A673 (cell line): ENCODE measurements around the gene ZNF273. TPM values are rescaled to one million over a fixed set of nuclear protein-coding genes. Genes with fewer than 3 reads are reported as not detected.
"Not testable (repeated sequence)": the region's sequence is repeated elsewhere in the genome, so short reads cannot be mapped to it uniquely, and the experiment has no call there.

Experiments
- BruUV-seq: library from RNA; stranded (reverse); fragments of 400-500 nt; replicated peaks from 2 replicates; lab custom pipeline; 2021; lab: Mats Ljungman, UMichigan
- CTCF ChIA-PET: fragments of 300-600 bp; sonication (Branson Sonifier 250); formaldehyde crosslinking; loops from one replicate; lab custom pipeline; 2022; ENCODE audit warnings: antibody characterized with exemption; lab: Charles Lee
- POLR2A ChIA-PET: fragments of 300-600 bp; sonication (Branson Sonifier 250); formaldehyde crosslinking; loops from one replicate; lab custom pipeline; 2022; ENCODE audit warnings: antibody characterized with exemption; ENCODE audit not compliant: low non-redundant PET; lab: Charles Lee
- DNase-seq: peaks from one replicate; pipeline ENCODE4 v3.0.0-alpha.2; 2015; ENCODE audit warnings: low spot score
- H3K27ac ChIP-seq: fragments of 200-600 bp; sonication (generic); 2 replicates; pipeline ENCODE4 v1.5.1; 2016; ENCODE audit warnings: mixed run types, low read depth, mild to moderate bottlenecking, mixed read lengths, antibody characterized with exemption, low read length; ENCODE audit not compliant: poor library complexity, severe bottlenecking
- H3K27me3 ChIP-seq: fragments of 200-600 bp; sonication (generic); replicated peaks from 2 replicates; pipeline ENCODE4 v1.6.1; 2017; ENCODE audit warnings: mixed run types, low read depth, mild to moderate bottlenecking, mixed read lengths, antibody characterized with exemption, low read length; ENCODE audit not compliant: insufficient read depth, poor library complexity
- H3K36me3 ChIP-seq: fragments of 200-600 bp; sonication (generic); 2 replicates; pipeline ENCODE4 v1.6.1; 2016; ENCODE audit warnings: mixed run types, mild to moderate bottlenecking, mixed read lengths, antibody characterized with exemption, low read length; ENCODE audit not compliant: insufficient read depth, poor library complexity, severe bottlenecking
- H3K4me1 ChIP-seq: fragments of 200-600 bp; sonication (generic); 2 replicates; pipeline ENCODE4 v1.6.1; 2017; ENCODE audit warnings: mixed run types, mild to moderate bottlenecking, mixed read lengths, antibody characterized with exemption, low read length; ENCODE audit not compliant: insufficient read depth, poor library complexity, severe bottlenecking
- H3K4me3 ChIP-seq: fragments of 200-600 bp; sonication (generic); 2 replicates; pipeline ENCODE4 v1.5.1; 2016; ENCODE audit warnings: low read depth, mixed run types, mild to moderate bottlenecking, mixed read lengths, low read length; ENCODE audit not compliant: poor library complexity, severe bottlenecking
- H3K9me3 ChIP-seq: fragments of 200-600 bp; sonication (generic); 2 replicates; pipeline ENCODE4 v1.6.1; 2016; ENCODE audit warnings: mixed run types, low read depth, mild to moderate bottlenecking, mixed read lengths, antibody characterized with exemption, low read length; ENCODE audit not compliant: poor library complexity, severe bottlenecking
- EZH2 ChIP-seq: fragments of 200-600 bp; sonication (generic); IDR thresholded peaks from 2 replicates; pipeline ENCODE4 v1.6.1; 2017; ENCODE audit warnings: borderline replicate concordance, low read depth, mild to moderate bottlenecking, mixed read lengths, antibody characterized with exemption, low read length; ENCODE audit not compliant: poor library complexity, severe bottlenecking
- intact Hi-C: fragments of 100-400 bp; cut with micrococcal nuclease; formaldehyde crosslinking; loops from one replicate; pipeline ENCODE4 v1.10.0; 2022; ENCODE audit not compliant: unreplicated experiment
- total RNA-seq: library from RNA; stranded (reverse); gene quantifications from 2 replicates; pipeline ENCODE4 v1.2.3, GENCODE V29; 2021
- TF ChIP-seq, protein P1 (sequence below): fragments of 300-800, 200-600 bp; sonication (generic); conservative IDR thresholded peaks from 2 replicates; pipeline ENCODE4 v1.5.1; 2017; ENCODE audit warnings: low read depth, mild to moderate bottlenecking, antibody characterized with exemption, low read length, moderate library complexity, mixed read lengths

ZNF273 gene
- total RNA-seq, 1 experiment from 2014 or later, result 10.1 TPM

DNA sequence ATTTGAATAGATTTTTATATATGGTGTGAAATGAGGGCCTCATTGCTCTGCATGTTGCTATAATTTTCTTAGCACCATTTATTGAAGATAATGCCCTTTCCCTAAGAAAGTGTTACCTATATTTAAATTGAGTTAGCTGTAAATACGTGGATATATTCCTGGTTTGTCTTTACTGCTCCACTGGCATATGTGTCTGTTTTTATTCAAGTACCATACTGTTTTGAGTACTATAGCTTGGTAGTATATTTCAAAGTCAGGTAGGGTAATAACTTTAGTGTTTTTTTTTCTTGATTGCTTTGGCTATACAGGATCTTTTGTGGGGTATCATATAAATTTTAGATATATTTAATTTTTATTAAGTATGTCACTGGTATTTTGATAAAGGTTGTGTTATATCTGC lies 31.4 kb downstream of the ZNF273 start:
- ChIA-PET POLR2A (no interaction called here), CTCF (no interaction called here)
- peaks cover 25% of the 10 kb centered on the region for H3K9me3 ChIP-seq
- H3K36me3 ChIP-seq, result no peaks in the 10 kb centered on the region
- H3K27ac ChIP-seq, result no peak overlapping the region
- no peaks in the 10 kb centered on the region for H3K27me3 ChIP-seq
- H3K4me3 ChIP-seq, result no peak overlapping the region
- DNase-seq, result no peak
- intact Hi-C loops, result no loop called here
- TF ChIP-seq, protein P1, sequence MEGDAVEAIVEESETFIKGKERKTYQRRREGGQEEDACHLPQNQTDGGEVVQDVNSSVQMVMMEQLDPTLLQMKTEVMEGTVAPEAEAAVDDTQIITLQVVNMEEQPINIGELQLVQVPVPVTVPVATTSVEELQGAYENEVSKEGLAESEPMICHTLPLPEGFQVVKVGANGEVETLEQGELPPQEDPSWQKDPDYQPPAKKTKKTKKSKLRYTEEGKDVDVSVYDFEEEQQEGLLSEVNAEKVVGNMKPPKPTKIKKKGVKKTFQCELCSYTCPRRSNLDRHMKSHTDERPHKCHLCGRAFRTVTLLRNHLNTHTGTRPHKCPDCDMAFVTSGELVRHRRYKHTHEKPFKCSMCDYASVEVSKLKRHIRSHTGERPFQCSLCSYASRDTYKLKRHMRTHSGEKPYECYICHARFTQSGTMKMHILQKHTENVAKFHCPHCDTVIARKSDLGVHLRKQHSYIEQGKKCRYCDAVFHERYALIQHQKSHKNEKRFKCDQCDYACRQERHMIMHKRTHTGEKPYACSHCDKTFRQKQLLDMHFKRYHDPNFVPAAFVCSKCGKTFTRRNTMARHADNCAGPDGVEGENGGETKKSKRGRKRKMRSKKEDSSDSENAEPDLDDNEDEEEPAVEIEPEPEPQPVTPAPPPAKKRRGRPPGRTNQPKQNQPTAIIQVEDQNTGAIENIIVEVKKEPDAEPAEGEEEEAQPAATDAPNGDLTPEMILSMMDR, result no peak
- H3K4me1 ChIP-seq, result no peaks in the 10 kb centered on the region
- BruUV-seq, result no TSS peak

DNA sequence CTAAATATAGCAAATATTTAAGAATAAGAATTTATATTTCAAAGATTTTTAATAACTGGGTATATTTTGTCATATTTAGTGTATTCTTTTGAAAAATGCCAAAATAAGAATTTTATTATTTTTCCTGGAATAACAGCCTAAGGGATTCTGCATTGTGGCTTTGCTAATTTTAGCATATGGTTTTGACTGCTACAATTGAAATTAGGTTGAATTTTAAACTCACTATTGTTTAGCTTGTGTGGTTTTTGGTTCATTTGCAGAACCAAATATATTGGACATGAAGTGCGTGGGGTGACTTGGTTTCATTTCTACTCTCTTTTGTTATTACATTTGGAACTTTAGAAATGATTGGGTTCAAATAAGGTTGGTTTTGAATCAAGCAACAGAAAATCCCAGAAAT lies 35.5 kb downstream of the ZNF273 start:
- no peak for TF ChIP-seq EZH2
- TF ChIP-seq, protein P1, result no peak
- Histone ChIP-seq H3K36me3 (no peaks in the 10 kb centered on the region), H3K27me3 (no peaks in the 10 kb centered on the region), H3K4me1 (no peaks in the 10 kb centered on the region), H3K9me3 (peaks cover 14% of the 10 kb centered on the region), H3K4me3 (no peak overlapping the region), H3K27ac (no peak overlapping the region)
- POLR2A ChIA-PET, result no interaction called here
- no peak for DNase-seq
- intact Hi-C loops, result no loop called here
- CTCF ChIA-PET, result no interaction called here
- BruUV-seq, result no TSS peak

DNA sequence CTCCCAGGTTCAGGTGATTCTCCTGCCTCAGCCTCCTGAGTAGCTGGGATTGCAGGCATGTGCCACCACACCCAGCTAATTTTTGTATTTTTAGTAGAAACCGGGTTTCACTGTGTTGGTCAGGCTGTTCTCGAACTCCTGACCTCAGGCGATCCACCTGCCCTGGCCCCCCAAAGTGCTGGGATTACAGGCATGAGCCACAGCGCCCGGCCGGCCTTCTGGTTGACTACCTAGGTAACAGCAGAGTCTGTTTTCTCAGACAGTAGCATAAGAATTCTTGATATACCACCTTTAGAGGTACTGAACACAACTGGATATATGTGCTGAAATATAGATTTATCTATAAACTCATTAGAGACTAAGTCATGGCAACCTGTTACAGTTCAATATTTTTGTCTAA lies 36.9 kb downstream of the ZNF273 start:
- DNase-seq, CTCF ChIA-PET, H3K27ac ChIP-seq, H3K27me3 ChIP-seq, H3K4me3 ChIP-seq, intact Hi-C loops, H3K4me1 ChIP-seq, H3K36me3 ChIP-seq, H3K9me3 ChIP-seq, BruUV-seq, POLR2A ChIA-PET: not testable (repeated sequence)

DNA sequence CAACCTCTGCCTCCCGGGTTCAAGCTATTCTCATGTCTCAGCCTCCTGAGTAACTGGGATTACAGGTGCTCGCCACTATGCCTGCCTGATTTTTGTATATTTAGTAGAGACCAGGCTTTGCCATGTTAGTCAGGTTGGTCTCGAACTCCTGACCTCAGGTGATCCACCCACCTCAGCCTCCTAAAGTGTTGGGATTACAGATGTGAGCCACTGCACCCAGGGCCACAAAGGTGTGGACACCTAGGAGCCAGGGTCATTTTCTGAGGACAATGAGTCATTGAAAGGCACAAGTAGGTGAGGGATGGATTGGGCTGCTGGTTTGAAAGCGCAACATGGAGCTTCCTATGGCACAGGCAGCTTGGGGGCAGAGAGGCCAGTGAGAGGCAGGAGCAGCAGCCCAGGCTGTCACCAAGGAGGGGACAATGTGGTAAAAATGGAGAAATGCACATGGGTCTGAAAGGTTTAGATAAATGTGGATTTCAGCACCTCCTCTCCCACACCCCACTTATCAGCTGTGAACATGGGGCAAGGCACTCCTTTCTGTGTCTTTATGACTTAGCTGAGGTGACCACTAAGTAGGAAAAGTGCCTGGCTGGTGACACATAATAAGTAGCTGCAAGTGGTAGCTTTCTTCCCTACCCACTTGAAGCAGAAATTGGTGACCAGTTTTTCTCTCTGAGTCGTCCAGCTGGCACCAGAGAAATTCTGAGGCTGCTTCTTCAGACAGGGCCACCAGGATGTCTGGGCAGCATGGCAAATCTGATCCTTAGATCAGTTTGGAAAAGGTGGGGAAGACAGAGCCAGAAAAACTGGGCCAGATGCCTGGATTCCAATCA lies 41.8 kb downstream of the ZNF273 start:
- H3K4me1 ChIP-seq, H3K27me3 ChIP-seq, CTCF ChIA-PET, H3K27ac ChIP-seq, H3K9me3 ChIP-seq, H3K36me3 ChIP-seq, BruUV-seq, POLR2A ChIA-PET, DNase-seq, intact Hi-C loops, H3K4me3 ChIP-seq: not testable (repeated sequence)
